SK-N-SH treated with all-trans-retinoic acid at 6 μM for 48 hours (cell line): Measurements from ENCODE around the gene CNTNAP2.

Experiments used
- ATAC-seq: fragments of 200-7000 bp; cut with Tn5 transposase; 3 replicates; pipeline ENCODE4 v1.9.1; 2020; ENCODE audit warnings: mild to moderate bottlenecking, moderate library complexity
- ARNTL ChIP-seq: fragments of 450-650 bp; formaldehyde crosslinking; IDR thresholded peaks from 2 replicates; pipeline ENCODE4 v1.5.0; 2020; ENCODE audit warnings: low read depth, mild to moderate bottlenecking, moderate library complexity, borderline replicate concordance
- BACH2 ChIP-seq: fragments of 250-450 bp; sonication (Bioruptor Pico); IDR thresholded peaks from 2 replicates; pipeline ENCODE4 v1.9.0; 2021; ENCODE audit warnings: mild to moderate bottlenecking, borderline replicate concordance
- CSDC2 ChIP-seq: fragments of 250-450 bp; sonication (Bioruptor Pico); IDR thresholded peaks from 2 replicates; pipeline ENCODE4 v1.5.0; 2020; ENCODE audit warnings: mild to moderate bottlenecking, moderate library complexity
- ESRRG ChIP-seq: fragments of 250-450 bp; sonication (Bioruptor Pico); IDR thresholded peaks from 2 replicates; pipeline ENCODE4 v1.6.1; 2021; ENCODE audit warnings: mild to moderate bottlenecking
- ISL1 ChIP-seq: fragments of 250-450 bp; sonication (Bioruptor Pico); IDR thresholded peaks from 2 replicates; pipeline ENCODE4 v2.1.2; 2022; ENCODE audit warnings: mild to moderate bottlenecking, moderate library complexity
- OSR1 ChIP-seq: fragments of 250-450 bp; sonication (Bioruptor Pico); IDR thresholded peaks from 2 replicates; pipeline ENCODE4 v1.8.0; 2022; ENCODE audit warnings: moderate library complexity, mild to moderate bottlenecking, inconsistent platforms
- PPARA ChIP-seq: fragments of 250-450 bp; sonication (Bioruptor Pico); IDR thresholded peaks from 2 replicates; pipeline ENCODE4 v1.5.0; 2020; ENCODE audit warnings: mild to moderate bottlenecking, borderline replicate concordance
- TCF4 ChIP-seq: fragments of 250-450 bp; sonication (Bioruptor Pico); IDR thresholded peaks from 2 replicates; pipeline ENCODE4 v1.8.0; 2021; ENCODE audit warnings: mild to moderate bottlenecking, moderate library complexity, borderline replicate concordance
- TOX ChIP-seq: fragments of 250-450 bp; sonication (Bioruptor Pico); IDR thresholded peaks from 2 replicates; pipeline ENCODE4 v1.8.0; 2021; ENCODE audit warnings: mild to moderate bottlenecking, moderate library complexity, borderline replicate concordance
- ZFP3 ChIP-seq: fragments of 250-450 bp; sonication (Bioruptor Pico); IDR thresholded peaks from 2 replicates; pipeline ENCODE4 v1.5.0; 2020; ENCODE audit warnings: mild to moderate bottlenecking, moderate library complexity
- ZFP30 ChIP-seq: fragments of 450-650 bp; formaldehyde crosslinking; IDR thresholded peaks from 2 replicates; pipeline ENCODE4 v1.5.0; 2022; ENCODE audit warnings: mild to moderate bottlenecking, moderate library complexity
- ZNF565 ChIP-seq: fragments of 450-650 bp; formaldehyde crosslinking; conservative IDR thresholded peaks from 2 replicates; pipeline ENCODE4 v1.5.0; 2020; ENCODE audit warnings: low read depth, mild to moderate bottlenecking, moderate library complexity
- ZNF70 ChIP-seq: fragments of 450-650 bp; formaldehyde crosslinking; IDR thresholded peaks from 2 replicates; pipeline ENCODE4 v1.5.0; 2020; ENCODE audit warnings: mild to moderate bottlenecking, moderate library complexity
- ZNF8 ChIP-seq: fragments of 450-650 bp; formaldehyde crosslinking; IDR thresholded peaks from 2 replicates; pipeline ENCODE4 v1.5.0; 2020; ENCODE audit warnings: mild to moderate bottlenecking, moderate library complexity
- TF ChIP-seq, protein P1 (sequence below): fragments of 250-450 bp; sonication (Bioruptor Pico); IDR thresholded peaks from 2 replicates; pipeline ENCODE4 v1.8.0; 2021; ENCODE audit warnings: low read depth, mild to moderate bottlenecking, moderate library complexity, borderline replicate concordance
- TF ChIP-seq, protein P2 (sequence below): fragments of 250-450 bp; sonication (Bioruptor Pico); IDR thresholded peaks from 2 replicates; pipeline ENCODE4 v1.5.1; 2020; ENCODE audit warnings: low read depth, mild to moderate bottlenecking, moderate library complexity
- TF ChIP-seq, protein P3 (sequence below): fragments of 250-450 bp; sonication (Bioruptor Pico); IDR thresholded peaks from 2 replicates; pipeline ENCODE4 v1.5.0; 2020; ENCODE audit warnings: mild to moderate bottlenecking, moderate library complexity
- TF ChIP-seq, protein P4 (sequence below): fragments of 250-450 bp; sonication (Bioruptor Pico); IDR thresholded peaks from 2 replicates; pipeline ENCODE4 v1.5.1; 2021; ENCODE audit warnings: mild to moderate bottlenecking, moderate library complexity
- TF ChIP-seq, protein P5 (sequence below): fragments of 250-450 bp; sonication (Bioruptor Pico); IDR thresholded peaks from 2 replicates; pipeline ENCODE4 v1.8.0; 2020; ENCODE audit warnings: mild to moderate bottlenecking, moderate library complexity, borderline replicate concordance

Gene CNTNAP2

DNA sequence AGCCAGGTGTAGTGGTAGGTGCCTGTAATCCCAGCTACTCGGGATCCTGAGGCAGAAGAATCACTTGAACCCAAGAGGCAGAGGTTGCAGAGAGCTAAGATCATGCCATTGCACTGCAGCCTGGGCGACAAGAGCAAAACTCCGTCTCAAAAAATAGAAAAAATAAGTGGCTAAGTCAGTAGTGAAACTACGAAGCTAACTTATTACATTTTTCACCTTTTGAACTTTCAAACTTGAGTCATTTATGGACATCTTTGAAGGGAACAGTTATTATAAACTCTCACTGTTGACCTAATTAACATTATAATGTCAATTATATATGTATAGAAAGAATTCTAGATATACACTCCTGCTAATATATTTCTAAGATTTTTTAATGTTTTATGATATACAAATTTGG, 1932.5 kb downstream of the CNTNAP2 start:
- TF ChIP-seq ESRRG (CRISPR knock-in tag) (no peak), PPARA (CRISPR knock-in tag) (no peak)
- no peak for ATAC-seq

DNA sequence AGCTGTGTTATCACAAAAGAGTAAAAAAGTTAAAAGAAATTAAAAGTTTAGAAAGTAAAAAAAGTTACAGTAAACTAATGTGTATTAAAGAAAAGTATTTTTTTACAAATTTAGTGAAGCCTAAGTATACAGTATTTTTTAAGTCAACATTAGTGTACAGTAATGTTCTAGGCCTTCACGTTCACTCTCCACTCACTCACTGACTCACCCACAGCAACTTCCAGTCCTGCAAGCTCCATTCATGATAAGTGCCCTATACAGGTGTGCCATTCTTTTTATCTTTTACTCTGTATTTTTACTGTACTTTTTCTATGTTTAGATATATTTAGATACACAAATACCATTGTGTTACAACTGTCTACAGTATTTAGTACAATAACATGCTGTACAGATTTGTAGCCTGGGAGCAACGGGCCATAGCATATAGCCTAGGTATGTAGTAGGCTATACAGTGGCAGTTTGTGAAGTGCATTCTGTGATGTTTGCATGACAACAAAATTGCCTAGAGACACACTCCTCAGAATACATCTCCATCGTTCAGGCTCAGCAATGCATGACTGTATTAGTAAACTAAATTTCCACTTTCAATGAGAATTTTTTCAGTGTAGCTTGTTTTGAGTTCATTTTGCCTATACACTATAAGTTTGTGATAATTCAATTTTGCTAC, 1934.0 kb downstream of the CNTNAP2 start:
- no peak for TF ChIP-seq ZFP30
- no peak for TF ChIP-seq TOX (CRISPR knock-in tag)
- TF ChIP-seq ISL1 (CRISPR knock-in tag) = no peak
- TF ChIP-seq ESRRG (CRISPR knock-in tag) = no peak
- TF ChIP-seq ZNF70 = no peak
- TF ChIP-seq, protein P1, sequence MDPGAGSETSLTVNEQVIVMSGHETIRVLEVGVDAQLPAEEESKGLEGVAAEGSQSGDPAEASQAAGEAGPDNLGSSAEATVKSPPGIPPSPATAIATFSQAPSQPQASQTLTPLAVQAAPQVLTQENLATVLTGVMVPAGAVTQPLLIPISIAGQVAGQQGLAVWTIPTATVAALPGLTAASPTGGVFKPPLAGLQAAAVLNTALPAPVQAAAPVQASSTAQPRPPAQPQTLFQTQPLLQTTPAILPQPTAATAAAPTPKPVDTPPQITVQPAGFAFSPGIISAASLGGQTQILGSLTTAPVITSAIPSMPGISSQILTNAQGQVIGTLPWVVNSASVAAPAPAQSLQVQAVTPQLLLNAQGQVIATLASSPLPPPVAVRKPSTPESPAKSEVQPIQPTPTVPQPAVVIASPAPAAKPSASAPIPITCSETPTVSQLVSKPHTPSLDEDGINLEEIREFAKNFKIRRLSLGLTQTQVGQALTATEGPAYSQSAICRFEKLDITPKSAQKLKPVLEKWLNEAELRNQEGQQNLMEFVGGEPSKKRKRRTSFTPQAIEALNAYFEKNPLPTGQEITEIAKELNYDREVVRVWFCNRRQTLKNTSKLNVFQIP (CRISPR knock-in tag) = no peak
- TF ChIP-seq BACH2 (CRISPR knock-in tag) = no peak
- TF ChIP-seq ZNF565 (CRISPR knock-in tag) = no peak
- TF ChIP-seq ZNF8 = no peak
- TF ChIP-seq, protein P2, sequence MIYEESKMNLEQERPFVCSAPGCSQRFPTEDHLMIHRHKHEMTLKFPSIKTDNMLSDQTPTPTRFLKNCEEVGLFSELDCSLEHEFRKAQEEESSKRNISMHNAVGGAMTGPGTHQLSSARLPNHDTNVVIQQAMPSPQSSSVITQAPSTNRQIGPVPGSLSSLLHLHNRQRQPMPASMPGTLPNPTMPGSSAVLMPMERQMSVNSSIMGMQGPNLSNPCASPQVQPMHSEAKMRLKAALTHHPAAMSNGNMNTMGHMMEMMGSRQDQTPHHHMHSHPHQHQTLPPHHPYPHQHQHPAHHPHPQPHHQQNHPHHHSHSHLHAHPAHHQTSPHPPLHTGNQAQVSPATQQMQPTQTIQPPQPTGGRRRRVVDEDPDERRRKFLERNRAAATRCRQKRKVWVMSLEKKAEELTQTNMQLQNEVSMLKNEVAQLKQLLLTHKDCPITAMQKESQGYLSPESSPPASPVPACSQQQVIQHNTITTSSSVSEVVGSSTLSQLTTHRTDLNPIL (CRISPR knock-in tag) = no peak
- no peak for TF ChIP-seq OSR1 (CRISPR knock-in tag)
- TF ChIP-seq, protein P3, sequence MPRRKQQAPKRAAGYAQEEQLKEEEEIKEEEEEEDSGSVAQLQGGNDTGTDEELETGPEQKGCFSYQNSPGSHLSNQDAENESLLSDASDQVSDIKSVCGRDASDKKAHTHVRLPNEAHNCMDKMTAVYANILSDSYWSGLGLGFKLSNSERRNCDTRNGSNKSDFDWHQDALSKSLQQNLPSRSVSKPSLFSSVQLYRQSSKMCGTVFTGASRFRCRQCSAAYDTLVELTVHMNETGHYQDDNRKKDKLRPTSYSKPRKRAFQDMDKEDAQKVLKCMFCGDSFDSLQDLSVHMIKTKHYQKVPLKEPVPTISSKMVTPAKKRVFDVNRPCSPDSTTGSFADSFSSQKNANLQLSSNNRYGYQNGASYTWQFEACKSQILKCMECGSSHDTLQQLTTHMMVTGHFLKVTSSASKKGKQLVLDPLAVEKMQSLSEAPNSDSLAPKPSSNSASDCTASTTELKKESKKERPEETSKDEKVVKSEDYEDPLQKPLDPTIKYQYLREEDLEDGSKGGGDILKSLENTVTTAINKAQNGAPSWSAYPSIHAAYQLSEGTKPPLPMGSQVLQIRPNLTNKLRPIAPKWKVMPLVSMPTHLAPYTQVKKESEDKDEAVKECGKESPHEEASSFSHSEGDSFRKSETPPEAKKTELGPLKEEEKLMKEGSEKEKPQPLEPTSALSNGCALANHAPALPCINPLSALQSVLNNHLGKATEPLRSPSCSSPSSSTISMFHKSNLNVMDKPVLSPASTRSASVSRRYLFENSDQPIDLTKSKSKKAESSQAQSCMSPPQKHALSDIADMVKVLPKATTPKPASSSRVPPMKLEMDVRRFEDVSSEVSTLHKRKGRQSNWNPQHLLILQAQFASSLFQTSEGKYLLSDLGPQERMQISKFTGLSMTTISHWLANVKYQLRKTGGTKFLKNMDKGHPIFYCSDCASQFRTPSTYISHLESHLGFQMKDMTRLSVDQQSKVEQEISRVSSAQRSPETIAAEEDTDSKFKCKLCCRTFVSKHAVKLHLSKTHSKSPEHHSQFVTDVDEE (CRISPR knock-in tag) = no peak
- no peak for TF ChIP-seq ZFP3
- peak; percentile 70 for ATAC-seq

DNA sequence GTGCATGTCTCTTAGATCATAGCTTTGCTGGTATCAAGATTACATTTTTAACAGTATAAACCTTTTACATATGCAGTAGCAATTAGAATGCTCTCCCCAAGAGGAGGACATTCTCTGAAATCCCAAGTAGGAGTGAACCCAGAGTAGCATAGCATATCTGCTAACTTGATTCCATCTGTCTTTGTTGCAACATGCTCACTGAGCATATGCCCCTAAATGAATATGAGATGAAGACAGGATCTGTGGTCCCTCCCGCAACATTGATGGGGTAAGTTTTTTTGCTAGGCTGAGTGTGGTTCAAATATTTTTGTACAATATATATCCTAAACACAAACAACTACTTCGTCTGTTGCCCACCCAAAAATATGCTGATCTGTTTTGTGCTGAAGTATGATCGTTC, 1939.8 kb downstream of the CNTNAP2 start:
- TF ChIP-seq ISL1 (CRISPR knock-in tag) (no peak), PPARA (CRISPR knock-in tag) (no peak), ARNTL (CRISPR knock-in tag) (no peak), ESRRG (CRISPR knock-in tag) (no peak), ZNF8 (no peak), TOX (CRISPR knock-in tag) (no peak), CSDC2 (CRISPR knock-in tag) (no peak)
- TF ChIP-seq, protein P4, sequence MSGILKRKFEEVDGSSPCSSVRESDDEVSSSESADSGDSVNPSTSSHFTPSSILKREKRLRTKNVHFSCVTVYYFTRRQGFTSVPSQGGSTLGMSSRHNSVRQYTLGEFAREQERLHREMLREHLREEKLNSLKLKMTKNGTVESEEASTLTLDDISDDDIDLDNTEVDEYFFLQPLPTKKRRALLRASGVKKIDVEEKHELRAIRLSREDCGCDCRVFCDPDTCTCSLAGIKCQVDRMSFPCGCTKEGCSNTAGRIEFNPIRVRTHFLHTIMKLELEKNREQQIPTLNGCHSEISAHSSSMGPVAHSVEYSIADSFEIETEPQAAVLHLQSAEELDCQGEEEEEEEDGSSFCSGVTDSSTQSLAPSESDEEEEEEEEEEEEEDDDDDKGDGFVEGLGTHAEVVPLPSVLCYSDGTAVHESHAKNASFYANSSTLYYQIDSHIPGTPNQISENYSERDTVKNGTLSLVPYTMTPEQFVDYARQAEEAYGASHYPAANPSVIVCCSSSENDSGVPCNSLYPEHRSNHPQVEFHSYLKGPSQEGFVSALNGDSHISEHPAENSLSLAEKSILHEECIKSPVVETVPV (CRISPR knock-in tag) = no peak

DNA sequence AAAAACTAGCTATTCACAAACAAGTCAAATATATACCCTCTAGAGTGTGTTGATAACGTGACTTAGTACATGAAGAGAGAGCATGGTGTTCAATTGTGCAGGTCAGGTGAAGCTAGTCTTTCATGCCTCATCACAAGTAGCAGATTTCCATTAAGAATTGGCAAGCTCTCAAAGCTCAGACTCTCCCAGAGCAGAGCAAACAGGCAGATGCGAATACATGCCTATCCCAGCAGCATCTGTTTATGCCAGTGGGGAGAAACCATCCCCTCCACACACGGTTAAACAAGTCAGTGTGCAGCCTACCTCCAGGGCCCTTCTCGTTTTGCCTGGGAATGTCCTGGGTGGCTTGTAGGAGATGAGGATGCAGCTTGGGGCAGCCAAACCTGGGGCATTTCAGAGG, 1941.5 kb downstream of the CNTNAP2 start:
- TF ChIP-seq ZNF70 = no peak
- no peak for TF ChIP-seq PPARA (CRISPR knock-in tag)
- TF ChIP-seq, protein P4 (CRISPR knock-in tag) = no peak
- TF ChIP-seq, protein P2 (CRISPR knock-in tag) = no peak
- TF ChIP-seq, protein P5, sequence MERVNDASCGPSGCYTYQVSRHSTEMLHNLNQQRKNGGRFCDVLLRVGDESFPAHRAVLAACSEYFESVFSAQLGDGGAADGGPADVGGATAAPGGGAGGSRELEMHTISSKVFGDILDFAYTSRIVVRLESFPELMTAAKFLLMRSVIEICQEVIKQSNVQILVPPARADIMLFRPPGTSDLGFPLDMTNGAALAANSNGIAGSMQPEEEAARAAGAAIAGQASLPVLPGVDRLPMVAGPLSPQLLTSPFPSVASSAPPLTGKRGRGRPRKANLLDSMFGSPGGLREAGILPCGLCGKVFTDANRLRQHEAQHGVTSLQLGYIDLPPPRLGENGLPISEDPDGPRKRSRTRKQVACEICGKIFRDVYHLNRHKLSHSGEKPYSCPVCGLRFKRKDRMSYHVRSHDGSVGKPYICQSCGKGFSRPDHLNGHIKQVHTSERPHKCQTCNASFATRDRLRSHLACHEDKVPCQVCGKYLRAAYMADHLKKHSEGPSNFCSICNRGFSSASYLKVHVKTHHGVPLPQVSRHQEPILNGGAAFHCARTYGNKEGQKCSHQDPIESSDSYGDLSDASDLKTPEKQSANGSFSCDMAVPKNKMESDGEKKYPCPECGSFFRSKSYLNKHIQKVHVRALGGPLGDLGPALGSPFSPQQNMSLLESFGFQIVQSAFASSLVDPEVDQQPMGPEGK (CRISPR knock-in tag) = no peak
- TF ChIP-seq TCF4 (CRISPR knock-in tag) = no peak; the same call in 1 of the 2 replicates
- no peak for TF ChIP-seq CSDC2 (CRISPR knock-in tag)

More for the DNA sequence above, 1939.8 kb downstream of the CNTNAP2 start:
- ATAC-seq = no peak

More for the DNA sequence above, 1941.5 kb downstream of the CNTNAP2 start:
- ATAC-seq = peak; percentile 60; the same call in 2 of the 3 replicates
